NT2/D1 (cell line): ENCODE data around the gene UBL5.
"Not testable (repeated sequence)": the region's sequence is repeated elsewhere in the genome, so short reads cannot be mapped to it uniquely, and the experiment has no call there.

ENCODE experiments used
- DNase-seq: peaks from one replicate; pipeline ENCODE4 v3.0.0-alpha.2; 2011; ENCODE audit warnings: low read depth, low spot score
- H3K27me3 ChIP-seq: 2 replicates; pipeline ENCODE4 v1.6.0; 2011; ENCODE audit warnings: mild to moderate bottlenecking; ENCODE audit not compliant: insufficient read length, insufficient read depth
- H3K36me3 ChIP-seq: 2 replicates; pipeline ENCODE4 v1.6.1; 2011; ENCODE audit warnings: mild to moderate bottlenecking, low read length, mixed read lengths; ENCODE audit not compliant: insufficient read depth, insufficient read length
- H3K4me1 ChIP-seq: 2 replicates; pipeline ENCODE4 v1.5.1; 2011; ENCODE audit not compliant: insufficient read depth, insufficient read length
- H3K4me3 ChIP-seq: 2 replicates; pipeline ENCODE4 v1.5.1; 2011; ENCODE audit warnings: low read depth; ENCODE audit not compliant: insufficient read length
- H3K9ac ChIP-seq: 2 replicates; pipeline ENCODE4 v1.6.0; 2011; ENCODE audit warnings: low read depth; ENCODE audit not compliant: insufficient read length
- H3K9me3 ChIP-seq: 2 replicates; pipeline ENCODE4 v1.5.1; 2011; ENCODE audit warnings: mild to moderate bottlenecking, low read length; ENCODE audit not compliant: insufficient read depth
- SUZ12 ChIP-seq: IDR thresholded peaks from 2 replicates; pipeline ENCODE4 v1.6.1; 2011; ENCODE audit not compliant: insufficient read length, insufficient read depth; ENCODE audit errors: extremely low read depth
- YY1 ChIP-seq: IDR thresholded peaks from 2 replicates; pipeline ENCODE4 v1.6.1; 2011; ENCODE audit not compliant: insufficient read length, insufficient read depth
- ZNF274 ChIP-seq: IDR thresholded peaks from 2 replicates; pipeline ENCODE4 v1.6.1; 2011; ENCODE audit warnings: mild to moderate bottlenecking, low read depth, low read length

Gene UBL5

GRCh38 chr19:9789066-9789465, 38.7 kb upstream of the UBL5 start:
- Histone ChIP-seq H3K27me3 (no peaks in the 10 kb centered on the region), H3K9ac (no peak overlapping the region), H3K9me3 (no peaks in the 10 kb centered on the region), H3K36me3 (no peaks in the 10 kb centered on the region), H3K4me1 (peaks cover 7% of the 10 kb centered on the region), H3K4me3 (no peak overlapping the region)
- TF ChIP-seq SUZ12 (no peak), YY1 (no peak), ZNF274 (no peak)
- no peak for DNase-seq

DNA sequence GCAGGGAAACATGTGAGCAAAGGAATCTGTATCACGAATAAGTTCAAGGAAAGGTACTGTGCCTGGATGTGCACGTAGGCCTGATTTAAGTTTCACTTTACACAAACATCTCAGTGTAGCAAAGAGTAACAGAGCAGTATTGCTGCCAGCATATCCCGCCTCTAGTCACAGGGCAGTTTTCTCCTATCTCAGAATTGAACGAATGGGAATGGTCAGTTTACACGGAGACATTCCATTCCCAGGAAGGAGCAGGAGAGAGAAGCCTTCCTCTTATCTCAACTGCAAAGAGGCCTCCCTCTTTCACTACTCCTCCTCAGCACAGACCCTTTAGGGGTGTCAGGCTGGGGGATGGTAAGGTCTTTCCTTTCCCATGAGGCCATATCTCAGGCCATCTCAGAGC, 38.1 kb upstream of the UBL5 start:
- not testable (repeated sequence) for H3K4me1 ChIP-seq, DNase-seq, H3K9ac ChIP-seq, H3K9me3 ChIP-seq, H3K4me3 ChIP-seq, H3K27me3 ChIP-seq, H3K36me3 ChIP-seq

- not testable (repeated sequence) for H3K4me3 ChIP-seq, H3K9me3 ChIP-seq, H3K36me3 ChIP-seq, H3K4me1 ChIP-seq, H3K27me3 ChIP-seq, DNase-seq, H3K9ac ChIP-seq
Observed at GRCh38 chr19:9791073-9791367, 36.7 kb upstream of the UBL5 start.

GRCh38 chr19:9791552-9792205, 36.0 kb upstream of the UBL5 start:
- Histone ChIP-seq H3K4me3 (peak overlapping the region; percentile 26), H3K36me3 (no peaks in the 10 kb centered on the region), H3K27me3 (no peaks in the 10 kb centered on the region), H3K4me1 (peaks cover 7% of the 10 kb centered on the region), H3K9ac (no peak overlapping the region), H3K9me3 (no peaks in the 10 kb centered on the region)
- TF ChIP-seq YY1 (no peak), ZNF274 (no peak), SUZ12 (no peak)
- DNase-seq, result peak; percentile 89

GRCh38 chr19:9792206-9793070, 35.3 kb upstream of the UBL5 start:
- peak overlapping the region; percentile 89 for H3K4me3 ChIP-seq

GRCh38 chr19:9793071-9793591, 34.6 kb upstream of the UBL5 start:
- peaks cover 4% of the 10 kb centered on the region for H3K36me3 ChIP-seq
- peak overlapping the region; percentile 89 for H3K4me3 ChIP-seq
- H3K9ac ChIP-seq, result peak overlapping the region; percentile 90
- no peak for TF ChIP-seq YY1
- TF ChIP-seq ZNF274, result no peak
- no peak for TF ChIP-seq SUZ12
- H3K9me3 ChIP-seq, result no peaks in the 10 kb centered on the region
- H3K4me1 ChIP-seq, result peaks cover 7% of the 10 kb centered on the region
- peak; percentile 13 for DNase-seq
- no peaks in the 10 kb centered on the region for H3K27me3 ChIP-seq

More at GRCh38 chr19:9792206-9793070, 35.3 kb upstream of the UBL5 start:
- H3K36me3 ChIP-seq, result no peaks in the 10 kb centered on the region
- no peaks in the 10 kb centered on the region for H3K27me3 ChIP-seq
- H3K9ac ChIP-seq, result peak overlapping the region; percentile 90
- TF ChIP-seq SUZ12, result no peak
- no peak for TF ChIP-seq ZNF274
- no peak for TF ChIP-seq YY1
- H3K9me3 ChIP-seq, result no peaks in the 10 kb centered on the region
- DNase-seq, result peak; percentile 94
- H3K4me1 ChIP-seq, result peaks cover 7% of the 10 kb centered on the region

- no peak overlapping the region for H3K4me3 ChIP-seq
- no peaks in the 10 kb centered on the region for H3K27me3 ChIP-seq
- H3K36me3 ChIP-seq, result peaks cover 8% of the 10 kb centered on the region
- no peak for TF ChIP-seq SUZ12
- no peak for TF ChIP-seq ZNF274
- TF ChIP-seq YY1, result no peak
- no peak overlapping the region for H3K9ac ChIP-seq
- H3K4me1 ChIP-seq, result no peaks in the 10 kb centered on the region
- H3K9me3 ChIP-seq, result no peaks in the 10 kb centered on the region
- peak; percentile 88 for DNase-seq
Observed at GRCh38 chr19:9796113-9796773, 31.5 kb upstream of the UBL5 start.
